Activated naive CD4-positive, alpha-beta T cell treated with anti-CD3 and anti-CD28 coated beads, Interleukin-2, amount 10 ng/mL, durations not matched to agents 7 days and 5 days (primary cell): ENCODE measurements around the gene OR6B1.

Experiments
- CTCF ChIA-PET: fragments of 350-600 bp; sonication (Branson Sonifier 250); formaldehyde crosslinking; loops from one replicate; lab custom pipeline; 2021; ENCODE audit warnings: antibody characterized with exemption; lab: Charles Lee
- DNase-seq: peaks from one replicate; pipeline ENCODE4 v3.0.0-alpha.2; 2020
- H3K27ac Mint-ChIP-seq: one replicate; pipeline ENCODE4 v1.8.0; 2021; ENCODE audit warnings: mild to moderate bottlenecking, moderate library complexity, mixed read lengths
- H3K27me3 Mint-ChIP-seq: one replicate; pipeline ENCODE4 v1.8.0; 2021; ENCODE audit warnings: mild to moderate bottlenecking, mixed read lengths
- H3K36me3 Mint-ChIP-seq: one replicate; pipeline ENCODE4 v1.8.0; 2021; ENCODE audit warnings: mixed read lengths
- H3K4me1 Mint-ChIP-seq: one replicate; pipeline ENCODE4 v1.8.0; 2021; ENCODE audit warnings: mixed read lengths
- H3K4me3 Mint-ChIP-seq: one replicate; pipeline ENCODE4 v1.8.0; 2021; ENCODE audit warnings: mild to moderate bottlenecking, moderate library complexity, mixed read lengths
- H3K9me3 Mint-ChIP-seq: one replicate; pipeline ENCODE4 v1.8.0; 2021; ENCODE audit warnings: mixed read lengths

The OR6B1 gene

DNA sequence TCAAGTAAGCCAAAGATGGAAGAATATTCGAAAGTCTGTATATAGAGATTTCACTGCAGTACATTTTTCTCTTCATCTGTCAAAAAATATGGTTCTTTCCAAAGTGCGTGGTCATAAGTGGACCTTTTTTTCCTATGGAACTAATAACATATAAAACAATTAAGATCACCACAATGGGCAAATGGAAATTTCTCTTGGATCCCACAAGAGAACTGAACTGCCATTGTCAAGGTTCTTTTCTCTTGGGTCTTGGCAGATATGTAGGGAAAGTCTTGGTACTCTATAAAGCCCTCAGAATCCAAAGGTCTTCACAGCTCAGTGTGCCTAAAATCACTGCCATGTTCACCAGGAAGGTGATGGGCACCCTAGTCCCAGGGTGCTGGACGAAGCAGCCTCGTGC lies at the start of gene OR6B1:
Gene OR6B1, plus strand, starts transcription at position 301 of the 400 bp plus-strand sequence. CDS start 3,677 bp downstream, outside the sequence.
- DNase-seq: no peak
- no peaks in the 10 kb centered on the region for H3K36me3 Mint-ChIP-seq
- no peak within 1 kb of the TSS for H3K27ac Mint-ChIP-seq
- no peak within 1 kb of the TSS for H3K4me3 Mint-ChIP-seq
- no peaks in the 10 kb centered on the region for H3K27me3 Mint-ChIP-seq
- no peaks in the 10 kb centered on the region for H3K9me3 Mint-ChIP-seq
- no peaks in the 10 kb centered on the region for H3K4me1 Mint-ChIP-seq
- CTCF ChIA-PET: no interaction called here

DNA sequence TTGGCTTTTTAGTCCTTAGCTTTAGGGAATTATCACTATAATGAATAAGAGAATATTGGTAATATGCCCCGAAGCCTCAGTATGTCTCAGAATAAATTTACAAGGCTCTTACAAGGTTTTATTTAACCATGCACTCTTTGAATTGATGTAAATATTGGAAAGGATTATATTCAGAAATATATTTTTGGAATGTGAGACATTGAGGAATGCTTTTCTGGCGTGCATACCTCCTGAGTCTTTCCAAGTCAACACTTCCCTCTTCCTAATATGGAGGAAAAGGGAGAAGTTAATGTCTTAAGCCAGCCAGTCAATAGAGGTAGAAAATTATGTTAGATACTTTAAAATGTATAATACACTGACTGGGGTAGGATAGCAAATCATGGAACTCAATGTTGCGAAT lies 46.7 kb upstream of the OR6B1 start:
- no peak for DNase-seq
- Mint-ChIP-seq H3K4me1 (no peaks in the 10 kb centered on the region), H3K9me3 (no peaks in the 10 kb centered on the region), H3K4me3 (no peak overlapping the region), H3K36me3 (no peaks in the 10 kb centered on the region), H3K27ac (no peak overlapping the region), H3K27me3 (peaks cover 6% of the 10 kb centered on the region)
- CTCF ChIA-PET: no interaction called here

DNA sequence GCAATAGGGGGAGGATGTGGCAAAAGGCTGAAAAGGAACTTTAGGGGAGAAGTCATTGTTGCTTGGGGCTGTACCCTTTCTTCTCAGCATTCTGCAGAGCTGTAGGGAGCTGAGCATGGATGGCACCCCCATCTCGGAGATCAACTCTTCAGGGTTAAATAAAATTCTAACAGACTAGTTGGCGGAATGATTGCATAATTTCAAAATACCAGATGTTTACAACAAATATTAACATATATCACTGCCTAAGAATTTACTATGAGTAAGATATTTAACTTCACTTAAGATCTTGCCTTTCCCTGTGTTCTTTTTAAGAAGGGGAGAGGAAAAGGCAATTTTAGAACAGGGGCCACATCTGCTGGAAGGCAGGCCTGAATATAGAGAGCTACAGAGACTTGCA lies 46.0 kb upstream of the OR6B1 start:
- Mint-ChIP-seq H3K36me3 (no peaks in the 10 kb centered on the region), H3K4me1 (no peaks in the 10 kb centered on the region), H3K9me3 (no peaks in the 10 kb centered on the region), H3K27me3 (peaks cover 3% of the 10 kb centered on the region), H3K4me3 (no peak overlapping the region), H3K27ac (no peak overlapping the region)
- CTCF ChIA-PET: no interaction called here
- DNase-seq: no peak

DNA sequence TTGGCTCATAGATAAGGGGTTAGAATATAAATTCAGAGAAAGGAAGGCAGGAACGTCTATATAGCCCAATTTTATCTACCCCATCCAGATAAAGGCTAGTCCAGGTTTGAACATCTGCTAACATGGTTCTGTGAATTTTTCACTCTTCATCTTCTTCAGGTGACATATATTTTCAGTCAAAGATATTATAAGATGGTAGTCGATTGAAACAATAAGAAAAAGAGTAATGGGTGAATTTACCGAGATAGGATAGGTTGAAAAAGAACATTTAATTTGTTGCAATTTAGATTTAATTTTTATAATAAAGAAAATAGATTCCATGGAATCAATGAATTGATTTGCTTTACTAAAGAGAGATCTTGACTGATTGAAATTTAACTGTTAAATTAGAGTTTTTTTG lies 45.6 kb upstream of the OR6B1 start, which contains the start of gene OR2F1:
Gene OR2F1, plus strand, starts transcription at position 301 of the 400 bp plus-strand sequence. CDS start 5,127 bp downstream, outside the sequence.
- Mint-ChIP-seq H3K27ac (no peak within 1 kb of the TSS), H3K36me3 (no peaks in the 10 kb centered on the region), H3K4me3 (no peak within 1 kb of the TSS), H3K27me3 (peaks cover 3% of the 10 kb centered on the region), H3K4me1 (no peaks in the 10 kb centered on the region), H3K9me3 (no peaks in the 10 kb centered on the region)
- CTCF ChIA-PET: no interaction called here
- no peak for DNase-seq

- no peaks in the 10 kb centered on the region for H3K4me1 Mint-ChIP-seq
- DNase-seq: no peak
- CTCF ChIA-PET: no interaction called here
- H3K27me3 Mint-ChIP-seq: peaks cover 4% of the 10 kb centered on the region
- H3K27ac Mint-ChIP-seq: no peak overlapping the region
- no peaks in the 10 kb centered on the region for H3K36me3 Mint-ChIP-seq
- H3K4me3 Mint-ChIP-seq: no peak overlapping the region
- no peaks in the 10 kb centered on the region for H3K9me3 Mint-ChIP-seq
Measured at GRCh38 chr7:143958781-143959180, 41.3 kb upstream of the OR6B1 start.

GRCh38 chr7:143960813-143961610 lies 39.1 kb upstream of the OR6B1 start:
- Mint-ChIP-seq H3K27me3 (peaks cover 7% of the 10 kb centered on the region), H3K9me3 (no peaks in the 10 kb centered on the region), H3K36me3 (no peaks in the 10 kb centered on the region), H3K4me3 (no peak overlapping the region), H3K27ac (no peak overlapping the region), H3K4me1 (no peaks in the 10 kb centered on the region)
- CTCF ChIA-PET: no interaction called here
- DNase-seq: no peak

DNA sequence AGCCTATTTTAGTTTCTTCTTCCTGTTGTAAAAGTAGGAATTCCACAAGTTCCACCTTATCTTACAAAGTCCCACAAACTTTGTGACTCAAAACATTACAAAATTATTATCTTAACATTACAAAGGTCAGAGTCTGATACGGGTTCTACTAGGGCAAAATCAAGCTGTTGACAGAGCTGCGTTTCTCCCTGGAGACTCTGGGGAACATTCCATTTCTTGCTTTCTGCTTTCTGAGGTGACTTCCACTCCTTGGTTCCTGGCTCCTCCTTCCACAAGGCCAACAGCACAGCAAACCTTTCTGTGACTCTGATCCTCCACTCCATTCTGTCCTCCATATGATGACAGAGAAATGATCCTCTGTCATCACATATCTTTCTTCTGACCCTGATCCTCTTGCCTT lies 34.8 kb upstream of the OR6B1 start:
- peaks cover 7% of the 10 kb centered on the region for H3K27me3 Mint-ChIP-seq
- H3K36me3 Mint-ChIP-seq: no peaks in the 10 kb centered on the region
- no peak overlapping the region for H3K4me3 Mint-ChIP-seq
- H3K27ac Mint-ChIP-seq: no peak overlapping the region
- no peaks in the 10 kb centered on the region for H3K9me3 Mint-ChIP-seq
- H3K4me1 Mint-ChIP-seq: no peaks in the 10 kb centered on the region
- CTCF ChIA-PET: no interaction called here
- DNase-seq: no peak

GRCh38 chr7:143967398-143967797 lies 32.7 kb upstream of the OR6B1 start:
- H3K4me1 Mint-ChIP-seq: no peaks in the 10 kb centered on the region
- H3K36me3 Mint-ChIP-seq: no peaks in the 10 kb centered on the region
- H3K27ac Mint-ChIP-seq: no peak overlapping the region
- CTCF ChIA-PET: no interaction called here
- H3K9me3 Mint-ChIP-seq: no peaks in the 10 kb centered on the region
- H3K4me3 Mint-ChIP-seq: no peak overlapping the region
- peaks cover 15% of the 10 kb centered on the region for H3K27me3 Mint-ChIP-seq
- no peak for DNase-seq

- DNase-seq: no peak
- Mint-ChIP-seq H3K27ac (no peak overlapping the region), H3K4me1 (no peaks in the 10 kb centered on the region), H3K9me3 (no peaks in the 10 kb centered on the region), H3K4me3 (no peak overlapping the region), H3K36me3 (no peaks in the 10 kb centered on the region), H3K27me3 (peaks cover 8% of the 10 kb centered on the region)
- CTCF ChIA-PET: no interaction called here
Measured at GRCh38 chr7:143973870-143974416, 26.2 kb upstream of the OR6B1 start.

GRCh38 chr7:143974459-143974858 lies 25.7 kb upstream of the OR6B1 start:
- CTCF ChIA-PET: no interaction called here
- Mint-ChIP-seq H3K27ac (no peak overlapping the region), H3K36me3 (no peaks in the 10 kb centered on the region), H3K27me3 (peaks cover 8% of the 10 kb centered on the region), H3K4me1 (no peaks in the 10 kb centered on the region), H3K4me3 (no peak overlapping the region), H3K9me3 (no peaks in the 10 kb centered on the region)
- DNase-seq: no peak

- H3K9me3 Mint-ChIP-seq: no peaks in the 10 kb centered on the region
- CTCF ChIA-PET: no interaction called here
- H3K27ac Mint-ChIP-seq: no peak overlapping the region
- no peaks in the 10 kb centered on the region for H3K36me3 Mint-ChIP-seq
- H3K4me3 Mint-ChIP-seq: no peak overlapping the region
- H3K27me3 Mint-ChIP-seq: peaks cover 8% of the 10 kb centered on the region
- H3K4me1 Mint-ChIP-seq: no peaks in the 10 kb centered on the region
- no peak for DNase-seq
Measured at GRCh38 chr7:143975617-143976016, 24.5 kb upstream of the OR6B1 start.

- CTCF ChIA-PET: interaction anchor here (0.9 kb wide), 1 partner anchor 77 kb away, joined by 3 read pairs; the partner anchor contains the start of gene TCAF1
- Mint-ChIP-seq H3K4me1 (no peaks in the 10 kb centered on the region), H3K4me3 (no peak overlapping the region), H3K36me3 (no peaks in the 10 kb centered on the region), H3K9me3 (no peaks in the 10 kb centered on the region), H3K27me3 (peaks cover 4% of the 10 kb centered on the region), H3K27ac (no peak overlapping the region)
- no peak for DNase-seq
Measured at GRCh38 chr7:143978585-143978984, 21.5 kb upstream of the OR6B1 start.

GRCh38 chr7:143979359-143979758 lies 20.8 kb upstream of the OR6B1 start:
- no peaks in the 10 kb centered on the region for H3K4me1 Mint-ChIP-seq
- CTCF ChIA-PET: no interaction called here
- DNase-seq: no peak
- H3K4me3 Mint-ChIP-seq: no peak overlapping the region
- no peaks in the 10 kb centered on the region for H3K9me3 Mint-ChIP-seq
- peaks cover 4% of the 10 kb centered on the region for H3K27me3 Mint-ChIP-seq
- H3K36me3 Mint-ChIP-seq: no peaks in the 10 kb centered on the region
- H3K27ac Mint-ChIP-seq: no peak overlapping the region

- no peaks in the 10 kb centered on the region for H3K9me3 Mint-ChIP-seq
Measured at GRCh38 chr7:143979998-143980397, 20.1 kb upstream of the OR6B1 start.

More at GRCh38 chr7:143979998-143980397, 20.1 kb upstream of the OR6B1 start:
- Mint-ChIP-seq H3K36me3 (no peaks in the 10 kb centered on the region), H3K4me1 (no peaks in the 10 kb centered on the region), H3K27ac (no peak overlapping the region), H3K4me3 (no peak overlapping the region), H3K27me3 (peaks cover 4% of the 10 kb centered on the region)
- DNase-seq: no peak
- CTCF ChIA-PET: no interaction called here
